Tongue (tissue), 2 donors: Measurements from ENCODE around the gene FANCM. TPM values are rescaled to one million over a fixed set of nuclear protein-coding genes. Genes with fewer than 3 reads are reported as not detected.
A peak's percentile ranks its signal among the peaks of the same experiment; 100 is the strongest.

Experiments
- DNase-seq: peaks from one replicate; pipeline ENCODE4 v3.0.0-alpha.2; 2015
- total RNA-seq: library from RNA; depleted of rRNA; stranded (reverse); fragments of >200 nt; gene quantifications from one replicate; pipeline ENCODE4 v1.2.3, GENCODE V29; 2014

FANCM gene, protein sequence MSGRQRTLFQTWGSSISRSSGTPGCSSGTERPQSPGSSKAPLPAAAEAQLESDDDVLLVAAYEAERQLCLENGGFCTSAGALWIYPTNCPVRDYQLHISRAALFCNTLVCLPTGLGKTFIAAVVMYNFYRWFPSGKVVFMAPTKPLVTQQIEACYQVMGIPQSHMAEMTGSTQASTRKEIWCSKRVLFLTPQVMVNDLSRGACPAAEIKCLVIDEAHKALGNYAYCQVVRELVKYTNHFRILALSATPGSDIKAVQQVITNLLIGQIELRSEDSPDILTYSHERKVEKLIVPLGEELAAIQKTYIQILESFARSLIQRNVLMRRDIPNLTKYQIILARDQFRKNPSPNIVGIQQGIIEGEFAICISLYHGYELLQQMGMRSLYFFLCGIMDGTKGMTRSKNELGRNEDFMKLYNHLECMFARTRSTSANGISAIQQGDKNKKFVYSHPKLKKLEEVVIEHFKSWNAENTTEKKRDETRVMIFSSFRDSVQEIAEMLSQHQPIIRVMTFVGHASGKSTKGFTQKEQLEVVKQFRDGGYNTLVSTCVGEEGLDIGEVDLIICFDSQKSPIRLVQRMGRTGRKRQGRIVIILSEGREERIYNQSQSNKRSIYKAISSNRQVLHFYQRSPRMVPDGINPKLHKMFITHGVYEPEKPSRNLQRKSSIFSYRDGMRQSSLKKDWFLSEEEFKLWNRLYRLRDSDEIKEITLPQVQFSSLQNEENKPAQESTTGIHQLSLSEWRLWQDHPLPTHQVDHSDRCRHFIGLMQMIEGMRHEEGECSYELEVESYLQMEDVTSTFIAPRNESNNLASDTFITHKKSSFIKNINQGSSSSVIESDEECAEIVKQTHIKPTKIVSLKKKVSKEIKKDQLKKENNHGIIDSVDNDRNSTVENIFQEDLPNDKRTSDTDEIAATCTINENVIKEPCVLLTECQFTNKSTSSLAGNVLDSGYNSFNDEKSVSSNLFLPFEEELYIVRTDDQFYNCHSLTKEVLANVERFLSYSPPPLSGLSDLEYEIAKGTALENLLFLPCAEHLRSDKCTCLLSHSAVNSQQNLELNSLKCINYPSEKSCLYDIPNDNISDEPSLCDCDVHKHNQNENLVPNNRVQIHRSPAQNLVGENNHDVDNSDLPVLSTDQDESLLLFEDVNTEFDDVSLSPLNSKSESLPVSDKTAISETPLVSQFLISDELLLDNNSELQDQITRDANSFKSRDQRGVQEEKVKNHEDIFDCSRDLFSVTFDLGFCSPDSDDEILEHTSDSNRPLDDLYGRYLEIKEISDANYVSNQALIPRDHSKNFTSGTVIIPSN (N-terminal part only)
- 12.5 TPM for total RNA-seq

DNA sequence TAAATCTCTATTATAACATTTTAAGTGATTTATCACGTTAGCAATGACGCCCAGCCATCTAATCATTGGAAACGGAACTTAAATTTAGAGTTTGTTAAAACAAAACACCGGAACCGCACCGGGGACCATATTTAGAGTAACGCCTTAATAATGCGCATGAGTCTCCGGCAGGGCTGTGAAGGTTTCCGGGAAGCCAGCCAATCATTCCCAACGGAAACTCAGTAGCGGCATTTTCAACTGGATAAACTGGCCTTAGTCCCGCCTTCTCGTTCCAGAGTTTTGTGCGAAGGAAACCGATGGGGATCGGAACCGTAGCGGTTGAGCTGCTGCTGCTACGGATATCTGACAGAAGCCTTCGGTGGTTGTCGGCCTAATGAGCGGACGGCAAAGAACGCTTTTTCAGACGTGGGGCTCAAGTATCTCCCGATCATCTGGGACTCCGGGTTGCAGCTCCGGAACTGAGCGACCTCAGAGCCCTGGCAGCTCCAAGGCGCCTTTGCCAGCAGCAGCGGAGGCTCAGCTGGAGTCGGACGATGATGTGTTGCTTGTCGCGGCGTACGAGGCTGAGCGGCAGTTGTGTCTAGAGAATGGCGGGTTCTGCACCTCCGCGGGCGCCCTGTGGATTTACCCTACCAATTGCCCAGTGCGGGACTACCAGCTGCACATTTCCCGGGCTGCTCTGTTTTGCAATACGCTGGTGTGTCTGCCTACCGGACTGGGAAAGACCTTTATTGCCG, at the start of gene FANCM:
Gene FANCM, plus strand, starts transcription at position 272 of the 737 bp plus-strand sequence. Its CDS starts 102 bp downstream, at position 374.
- peak; percentile 99 for DNase-seq

DNA sequence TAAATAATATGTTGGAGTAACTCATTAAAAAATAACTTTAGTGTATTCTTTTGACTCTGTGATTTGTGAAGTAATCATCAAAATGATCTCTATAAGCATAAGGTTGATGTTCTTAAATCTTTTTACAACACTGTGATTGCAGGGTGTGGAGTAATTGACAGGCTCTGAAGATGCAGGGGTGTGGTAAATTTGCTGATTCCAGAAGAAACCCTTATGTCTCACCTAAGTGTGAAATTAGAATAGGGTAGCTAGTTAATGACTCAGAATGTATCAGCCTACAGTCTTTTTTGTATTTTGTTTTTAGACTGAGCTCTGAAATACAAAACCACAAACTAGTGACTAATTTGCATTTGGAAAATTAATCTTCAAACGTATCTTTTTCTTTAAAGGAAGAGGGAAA, 45.9 kb upstream of the FANCM start:
- no peak for DNase-seq

DNA sequence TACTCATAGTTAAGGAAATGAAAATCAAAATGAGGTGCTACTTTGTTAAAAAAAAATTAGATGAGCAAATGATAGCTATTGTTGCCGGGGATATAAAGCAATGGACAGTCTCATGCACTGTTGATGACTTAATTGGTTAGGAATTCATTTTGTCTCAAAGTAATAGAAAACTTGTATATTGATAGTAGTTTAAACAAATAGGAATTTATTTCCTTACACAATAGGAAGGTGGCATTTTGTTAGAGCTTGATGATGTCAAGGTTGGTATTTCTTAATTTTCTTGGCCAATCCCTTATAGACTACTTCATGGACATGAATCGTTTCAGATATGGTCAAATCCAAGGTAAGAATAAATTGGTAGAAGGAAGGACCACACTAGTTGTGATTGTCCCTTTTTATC, 44.0 kb upstream of the FANCM start:
- DNase-seq = no peak

DNA sequence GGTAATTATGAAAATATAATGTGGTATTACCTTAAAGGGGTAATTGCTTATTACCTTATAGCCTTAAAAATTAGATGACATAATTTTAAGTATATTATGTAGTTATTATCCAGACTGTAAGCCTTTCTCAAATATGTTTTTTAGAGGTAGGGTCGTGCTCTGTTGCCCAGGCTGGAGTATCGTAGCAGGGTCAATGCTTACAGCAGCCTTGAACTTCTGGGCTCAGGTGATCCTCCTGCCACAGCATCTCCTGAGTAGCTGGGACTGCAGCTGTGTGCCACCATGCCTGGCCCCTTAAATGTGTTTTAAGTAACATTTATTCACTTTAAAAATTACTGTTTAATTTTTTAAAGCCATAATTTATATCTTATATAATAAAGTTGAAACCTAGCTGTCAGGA, 41.5 kb upstream of the FANCM start:
- no peak for DNase-seq

DNA sequence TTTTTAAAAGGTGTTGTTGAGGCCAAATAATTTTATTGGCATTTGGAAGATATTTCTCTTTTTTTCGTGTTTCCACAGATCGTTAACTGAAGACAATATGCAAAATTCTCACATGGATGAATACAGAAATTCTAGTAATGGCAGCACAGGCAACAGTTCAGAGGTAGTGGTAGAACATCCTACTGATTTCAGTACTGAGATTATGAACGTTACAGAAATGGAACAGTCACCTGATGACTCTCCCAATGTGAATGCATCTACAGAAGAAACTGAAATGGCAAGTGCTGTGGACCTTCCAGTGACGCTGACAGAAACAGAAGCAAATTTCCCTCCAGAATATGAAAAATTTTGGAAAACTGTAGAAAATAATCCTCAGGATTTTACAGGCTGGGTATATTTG, 40.6 kb upstream of the FANCM start:
- DNase-seq = no peak

DNA sequence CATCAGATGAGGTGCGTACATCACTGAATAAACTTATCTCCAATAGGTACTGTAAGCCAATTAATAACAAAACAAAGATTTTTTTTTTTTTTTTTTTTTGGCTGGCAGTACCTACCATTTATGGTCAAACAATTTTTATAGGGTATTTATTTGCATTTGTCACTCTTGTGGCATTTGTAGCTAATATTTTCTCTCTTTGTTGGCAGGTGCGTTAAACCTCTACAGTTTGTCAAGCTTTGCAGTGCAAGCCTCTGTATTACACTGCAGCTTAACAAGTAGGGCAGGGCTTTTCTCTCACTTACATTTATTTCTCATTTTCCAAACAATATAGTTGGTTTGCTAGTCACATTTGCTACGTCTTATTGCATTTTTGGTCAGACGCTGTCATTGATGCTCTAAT, 39.5 kb upstream of the FANCM start:
- DNase-seq = no peak

DNA sequence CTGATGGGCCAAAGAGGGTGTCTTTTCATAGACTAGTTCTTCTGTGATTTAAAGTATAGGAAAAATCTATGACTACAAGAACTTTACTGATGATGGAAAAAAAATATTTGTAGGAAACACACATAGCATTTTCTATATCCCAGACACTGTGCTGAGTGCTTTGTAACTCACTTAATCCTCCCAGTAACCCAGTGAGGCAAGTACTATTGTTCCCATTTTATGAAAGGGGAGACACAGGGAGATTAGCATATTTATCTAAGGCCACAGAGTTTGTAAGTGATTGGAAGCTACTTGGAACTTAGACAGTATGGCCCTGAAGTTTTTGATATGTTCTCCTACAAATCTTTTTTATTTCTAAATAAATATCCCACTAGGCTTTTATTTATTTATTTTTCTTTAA, 31.9 kb upstream of the FANCM start:
- no peak for DNase-seq

DNA sequence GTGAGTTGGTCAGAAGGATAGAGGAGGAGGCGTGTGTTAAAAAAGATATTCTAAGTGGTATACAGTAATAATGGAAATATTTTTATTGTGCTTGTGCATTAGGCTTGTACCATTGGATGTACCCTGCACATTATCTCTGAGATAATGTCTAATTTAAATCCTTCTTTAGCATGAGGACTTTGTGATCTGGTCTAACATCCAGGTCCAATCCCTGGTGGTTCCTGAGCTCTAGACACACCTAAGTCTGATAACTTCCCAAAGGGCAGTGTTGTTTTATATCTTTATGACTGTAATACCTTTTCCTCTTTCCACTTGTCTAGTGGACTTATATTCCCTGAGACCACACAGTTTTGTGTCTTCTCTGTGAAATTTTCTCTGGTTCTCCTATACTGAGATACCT, 31.2 kb upstream of the FANCM start:
- no peak for DNase-seq

DNA sequence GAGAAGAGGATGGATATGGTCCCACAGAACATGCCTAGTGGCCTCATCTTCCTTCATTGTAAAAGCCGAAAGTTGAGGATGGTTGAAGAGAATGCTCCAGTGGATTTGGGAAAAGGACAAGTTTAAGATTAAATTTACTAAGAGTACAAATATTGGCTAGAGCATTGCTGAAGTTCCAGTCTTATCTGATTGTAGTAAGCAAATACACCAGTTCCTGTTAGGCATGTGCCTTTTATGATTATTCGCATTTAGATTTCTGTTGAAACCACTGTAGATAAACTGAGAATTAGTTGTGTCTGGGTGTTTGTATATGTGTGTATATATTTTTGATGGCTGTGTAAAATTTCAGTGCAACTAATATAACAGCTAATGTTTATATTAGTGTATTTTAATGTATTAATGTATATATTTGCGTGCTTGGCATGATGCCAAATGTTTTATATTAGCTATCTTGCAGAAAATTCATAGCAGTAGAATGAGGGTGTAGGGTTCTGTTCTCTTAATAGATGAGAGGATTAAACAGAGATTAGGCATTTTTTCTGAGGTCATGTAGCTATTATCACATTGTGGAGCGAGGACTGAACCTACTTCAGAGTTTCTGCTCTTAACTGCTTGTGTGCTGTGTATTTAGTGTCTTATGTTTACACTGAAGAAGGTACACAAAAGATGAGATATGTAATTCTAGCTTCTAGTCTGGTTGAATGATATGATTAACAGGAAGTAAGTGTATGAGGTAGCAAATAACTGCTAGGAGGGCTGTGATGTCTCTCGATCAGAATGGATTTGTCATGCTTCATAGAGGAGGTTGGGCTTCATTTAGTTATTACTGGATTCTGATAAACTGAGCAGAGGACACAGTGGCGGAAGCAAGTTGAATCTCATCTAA, 22.6 kb upstream of the FANCM start:
- no peak for DNase-seq

DNA sequence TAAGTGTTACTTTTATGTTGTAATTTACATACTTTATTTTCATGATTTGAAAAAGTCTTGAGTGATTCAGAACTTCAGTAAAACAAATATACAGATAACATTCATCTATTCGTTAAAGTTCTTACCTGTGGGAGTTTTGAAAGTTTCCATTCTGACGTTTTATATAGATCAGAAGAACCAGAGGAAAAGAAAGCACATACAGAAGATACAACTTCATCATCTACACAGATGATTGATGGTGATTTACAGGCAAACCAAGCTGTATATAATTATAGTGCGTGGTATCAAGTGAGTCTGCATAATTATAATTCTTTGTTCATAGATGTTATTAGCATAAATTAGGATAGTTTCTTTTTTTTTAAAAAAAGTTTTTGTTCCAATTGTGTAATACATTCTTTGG, 21.4 kb upstream of the FANCM start:
- no peak for DNase-seq

DNA sequence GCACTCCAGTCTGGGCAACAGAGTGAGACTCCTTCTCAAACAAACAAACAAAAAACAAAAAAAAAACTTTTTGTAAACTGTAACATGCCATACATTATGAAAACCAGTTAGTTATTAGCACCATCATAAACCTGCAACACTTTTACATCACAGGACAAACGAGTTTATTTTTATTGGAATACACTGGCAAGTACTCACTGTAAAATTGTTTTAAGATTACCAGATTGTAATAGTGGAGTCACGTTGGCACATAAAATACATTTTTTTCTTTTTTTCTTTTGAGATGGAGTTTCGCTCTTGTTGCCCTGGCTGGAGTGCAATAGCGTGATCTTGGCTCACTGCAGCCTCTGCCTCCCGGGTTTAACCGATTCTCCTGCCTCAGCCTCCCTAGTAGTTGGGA, 17.1 kb upstream of the FANCM start:
- DNase-seq = no peak

DNA sequence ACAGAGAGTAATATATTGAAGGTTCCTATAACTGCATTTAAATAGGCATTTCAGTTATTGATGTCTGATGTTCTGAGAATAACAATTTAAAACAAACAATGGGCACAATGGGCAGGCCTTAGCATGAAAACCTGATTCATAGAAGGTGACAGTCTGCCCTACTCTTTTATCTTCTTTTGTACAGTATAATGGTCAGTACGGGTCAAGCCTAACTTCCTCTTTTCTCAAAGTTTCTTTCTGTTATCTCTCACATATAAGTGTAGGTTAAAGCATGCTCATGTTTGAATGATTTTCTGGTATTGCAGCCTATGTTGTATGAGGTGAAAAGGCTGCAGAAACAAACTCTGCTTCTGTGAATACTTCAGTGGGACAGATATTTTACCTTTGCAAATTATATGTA, 15.6 kb upstream of the FANCM start:
- DNase-seq = no peak

DNA sequence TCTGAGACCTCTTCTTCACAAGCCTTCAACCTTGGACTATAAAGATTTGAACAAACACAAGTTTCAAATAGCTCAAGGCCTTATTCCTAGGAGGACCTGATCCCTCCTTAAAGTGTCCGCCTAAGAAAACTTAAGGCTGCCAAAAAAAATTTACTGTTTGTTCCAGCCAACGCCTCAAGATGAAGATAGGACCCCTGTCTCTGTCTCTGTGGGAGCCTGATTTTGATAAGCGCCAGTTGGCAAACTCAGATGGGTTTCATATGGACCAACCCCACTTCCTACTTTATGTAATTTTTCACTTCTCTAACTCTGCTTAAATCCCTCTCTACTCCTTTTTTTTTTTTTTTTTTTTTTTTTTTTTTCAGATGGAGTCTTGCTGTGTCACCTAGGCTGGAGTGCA, 12.5 kb upstream of the FANCM start:
- DNase-seq = no peak

DNA sequence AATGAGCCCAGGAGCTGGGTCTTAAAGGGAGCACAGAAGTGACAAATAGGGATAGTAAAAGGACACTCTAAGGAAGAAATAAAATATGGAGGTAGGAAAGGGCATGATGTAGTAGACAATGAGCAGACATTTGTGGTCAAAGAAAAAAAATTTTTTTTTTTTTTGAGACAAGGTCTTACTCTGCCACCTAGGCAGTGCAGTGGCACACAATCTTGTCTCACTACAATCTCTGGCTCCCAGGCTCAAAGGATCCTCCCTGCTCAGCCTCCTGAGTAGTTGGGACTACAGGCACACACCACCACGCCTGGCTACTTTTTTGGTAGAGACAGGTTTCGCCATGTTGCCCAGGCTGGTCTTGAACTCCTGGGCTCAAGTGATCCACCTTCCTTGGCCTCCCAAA, 10.0 kb upstream of the FANCM start:
- no peak for DNase-seq

DNA sequence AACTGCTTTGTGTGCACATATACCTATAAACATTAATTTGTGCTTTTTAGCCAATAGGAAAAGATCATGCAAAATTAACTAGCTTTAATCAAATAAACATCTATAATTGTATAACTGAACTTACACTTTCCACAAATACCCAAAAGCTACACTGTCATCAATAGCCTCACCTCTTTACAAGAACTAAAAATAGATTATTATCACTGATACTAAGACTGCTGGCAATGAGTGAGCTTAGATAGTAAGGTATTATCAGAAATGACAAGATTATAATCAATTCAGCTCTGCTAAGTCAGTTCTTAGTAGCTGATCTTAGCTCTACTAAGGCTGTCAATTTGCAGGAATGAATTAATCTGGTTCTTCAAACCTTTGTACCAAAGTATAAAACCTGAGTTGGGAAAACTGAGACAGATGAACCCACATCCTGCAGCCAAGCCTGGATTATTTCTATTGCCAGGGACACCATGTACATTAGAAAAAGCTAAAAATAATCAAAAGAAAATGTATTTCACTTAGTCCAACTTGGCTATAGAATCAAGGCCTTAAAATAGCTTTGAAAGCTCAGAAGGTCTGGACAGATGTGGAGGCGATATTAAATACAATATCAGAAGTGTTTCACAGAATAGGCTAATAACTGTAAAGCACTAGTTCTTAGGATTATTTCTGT, 6.6 kb upstream of the FANCM start:
- no peak for DNase-seq

DNA sequence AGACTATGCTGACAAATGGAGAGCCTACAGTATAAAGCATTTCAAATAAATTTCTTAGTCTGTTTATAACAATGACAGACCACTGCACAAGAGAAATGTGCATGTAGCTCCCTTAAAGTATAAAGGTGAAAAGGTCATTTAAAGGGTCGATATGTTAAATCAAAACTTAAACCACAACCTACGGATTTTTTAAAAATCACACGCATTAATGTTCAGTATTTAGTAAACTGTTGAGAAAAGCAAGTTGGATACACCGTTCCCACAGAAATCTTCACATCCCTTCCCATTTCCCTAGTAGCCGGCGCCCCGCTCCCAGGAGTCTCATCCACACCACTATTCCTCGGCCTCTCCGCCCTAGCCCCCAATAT, 2.1 kb upstream of the FANCM start:
- DNase-seq = no peak

DNA sequence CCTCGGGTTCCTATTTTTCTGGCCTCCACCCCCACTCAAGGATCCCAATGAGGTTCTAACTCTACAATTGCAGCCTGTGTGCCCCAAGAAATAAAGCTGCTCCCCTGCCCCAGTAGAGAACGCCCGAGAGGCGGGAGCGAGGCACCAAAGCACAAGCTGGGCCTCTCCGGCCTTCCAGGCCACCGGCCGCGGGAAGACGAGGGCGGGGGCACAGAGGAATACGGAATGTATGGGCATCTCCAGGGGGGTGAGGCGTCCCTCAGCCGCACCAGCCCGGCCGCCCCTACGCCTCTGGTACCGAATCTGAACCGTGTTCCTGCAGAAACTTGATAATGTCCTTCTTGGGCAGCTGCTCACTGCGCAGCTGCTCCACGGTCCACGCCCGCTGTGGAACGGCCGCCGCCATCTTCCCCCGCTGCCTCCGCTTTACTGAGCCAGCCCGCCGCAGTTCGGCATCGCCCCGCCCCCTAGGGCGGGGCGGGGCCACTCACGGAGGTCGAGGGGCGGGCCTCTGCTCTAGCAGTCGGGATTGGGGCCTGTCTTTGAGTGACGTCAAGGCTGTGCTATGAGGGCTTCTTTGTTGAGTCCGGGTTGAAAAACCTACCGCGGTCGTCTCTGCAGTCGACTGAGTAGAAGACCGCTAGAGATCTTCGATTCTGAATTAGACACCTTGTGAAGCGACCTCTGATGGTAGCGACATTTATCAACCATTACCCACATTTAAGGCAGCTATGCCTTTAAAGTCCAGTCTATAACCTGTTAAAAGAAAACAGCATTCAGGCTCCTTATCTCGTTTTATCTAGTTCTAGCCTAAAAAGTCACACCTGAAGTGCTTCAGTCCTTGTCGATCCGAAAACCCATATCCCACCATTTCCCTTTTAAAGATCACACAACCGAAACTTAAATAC, 1.4 kb upstream of the FANCM start, which contains the start of gene FKBP3:
Gene FKBP3, minus strand, starts transcription at position 431 of the 908 bp plus-strand sequence. Its CDS starts 25 bp downstream, at position 406.
- peak; percentile 99 for DNase-seq

DNA sequence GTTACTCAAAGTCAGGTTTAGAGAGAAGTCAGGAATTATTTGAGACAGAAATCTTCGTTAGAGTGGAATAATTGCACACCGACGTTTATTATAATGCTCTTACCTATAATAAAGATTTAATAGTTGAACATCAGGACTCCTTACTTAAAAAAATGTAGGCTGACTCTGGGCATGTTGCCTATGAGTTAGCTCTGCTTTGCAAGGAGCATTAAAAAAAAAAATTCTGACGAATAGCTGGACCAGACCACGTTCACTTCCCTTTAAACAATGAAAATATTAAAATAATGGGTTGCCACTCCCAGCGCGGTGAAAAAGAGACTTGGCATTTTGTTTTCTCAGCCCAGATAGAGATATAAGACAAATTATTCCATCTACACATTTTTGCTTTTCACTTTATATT, 574 bp upstream of the FANCM start:
- peak; percentile 67 for DNase-seq

DNA sequence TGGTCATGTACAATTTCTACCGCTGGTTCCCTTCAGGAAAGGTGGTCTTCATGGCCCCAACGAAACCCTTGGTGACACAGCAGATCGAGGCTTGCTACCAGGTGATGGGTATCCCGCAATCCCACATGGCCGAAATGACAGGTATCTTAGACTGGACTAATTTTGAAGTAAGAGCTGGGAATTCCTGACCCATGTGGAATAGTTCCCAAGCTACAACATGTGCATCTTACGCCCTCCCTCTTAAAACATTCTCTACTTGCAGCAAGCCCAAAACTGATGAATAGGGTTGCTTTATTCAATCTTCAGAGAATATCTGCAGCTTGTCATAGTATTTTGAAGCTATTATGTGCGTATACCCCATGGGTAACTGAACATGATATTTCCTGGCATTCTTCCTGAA, 669 bp downstream of the FANCM start:
- no peak for DNase-seq
